ENCODE results near the gene SELENOS.
A peak's percentile ranks its signal among the peaks of the same experiment; 100 is the strongest.

SELENOS gene

GRCh38 chr15:101250873-101251829 is 26.1 kb downstream of the SELENOS start:
- no peak for DNase-seq

GRCh38 chr15:101250341-101250831 is 26.9 kb downstream of the SELENOS start:
- peak; percentile 23 for DNase-seq

GRCh38 chr15:101248274-101248673 is 29.0 kb downstream of the SELENOS start:
- no peak for DNase-seq

- no peak for DNase-seq
These were observed 30.2 kb downstream of the SELENOS start for GRCh38 chr15:101246824-101247745.

- DNase-seq = no peak
These were observed 30.9 kb downstream of the SELENOS start for GRCh38 chr15:101246391-101246790.

- DNase-seq = no peak
These were observed 32.2 kb downstream of the SELENOS start for GRCh38 chr15:101244889-101245668.

- no peak for DNase-seq
These were observed 33.1 kb downstream of the SELENOS start for GRCh38 chr15:101244036-101244781.

GRCh38 chr15:101243420-101243819 is 33.9 kb downstream of the SELENOS start:
- DNase-seq = no peak

- no peak for DNase-seq
These were observed 34.3 kb downstream of the SELENOS start for GRCh38 chr15:101242999-101243336.

GRCh38 chr15:101242160-101242998 is 34.9 kb downstream of the SELENOS start:
- peak; percentile 57 for DNase-seq

- no peak for DNase-seq
These were observed 36.9 kb downstream of the SELENOS start for GRCh38 chr15:101240358-101240757.

GRCh38 chr15:101239724-101240136 is 37.6 kb downstream of the SELENOS start:
- no peak for DNase-seq

- DNase-seq = no peak
These were observed 40.0 kb downstream of the SELENOS start for GRCh38 chr15:101237251-101237650.

GRCh38 chr15:101233651-101234280 is 43.5 kb downstream of the SELENOS start:
- no peak for DNase-seq

GRCh38 chr15:101232677-101233076 is 44.6 kb downstream of the SELENOS start:
- DNase-seq = no peak

GRCh38 chr15:101228313-101228712 is 49.0 kb downstream of the SELENOS start:
- no peak for DNase-seq

GRCh38 chr15:101225658-101226057 is 51.6 kb downstream of the SELENOS start:
- no peak for DNase-seq

Measured in OCI-M1 (cell line).